HepG2 (cell line): ENCODE measurements around the gene TBC1D19. TPM values are rescaled to one million over a fixed set of nuclear protein-coding genes. Genes with fewer than 3 reads are reported as not detected.

Source experiments
- ATAC-seq: fragments of 200-7000 bp; cut with Tn5 transposase; 3 replicates; pipeline ENCODE4 v1.9.1; 2020; ENCODE audit warnings: mild to moderate bottlenecking, moderate library complexity
- BruUV-seq: library from RNA; stranded (reverse); fragments of 400-500 nt; replicated peaks from 2 replicates; lab custom pipeline; 2021; lab: Mats Ljungman, UMichigan
- CTCF ChIA-PET: fragments of 300-600 bp; formaldehyde crosslinking; extraction: SDS; loops from one replicate; lab custom pipeline; 2021; ENCODE audit warnings: low total read pairs, inconsistent platforms, low intra/inter-chr PET ratio; lab: Yijun Ruan, JAX
- POLR2A ChIA-PET: fragments of 350-600 bp; sonication (Branson Sonifier 250); formaldehyde crosslinking; loops from one replicate; lab custom pipeline; 2020; ENCODE audit warnings: antibody characterized with exemption, inconsistent platforms; lab: Yijun Ruan, JAX
- DNase-seq: peaks from one replicate; pipeline ENCODE4 v3.0.0-alpha.2; 2015; ENCODE audit warnings: low spot score
- FAIRE-seq: peaks from 3 replicates; lab custom pipeline; 2011; peaks lifted over from hg19 to GRCh38; lab: Jason Lieb, UNC
- H2AFZ ChIP-seq: one replicate; pipeline ENCODE4 v1.6.1; 2011; ENCODE audit warnings: low read length, inconsistent platforms
- H3K27ac ChIP-seq: fragments of 300-600 bp; 3 replicates; pipeline ENCODE4 v1.8.0; 2011; ENCODE audit warnings: mixed run types, mild to moderate bottlenecking, mixed read lengths, low read length, inconsistent platforms; ENCODE audit not compliant: insufficient read depth; ENCODE audit errors: extremely low read length
- H3K27me3 ChIP-seq, 2 experiments: fragments of 200-600 bp in 1 of 2; 2 replicates in 1 of 2; 3 replicates in 1 of 2; pipeline versions ENCODE4 v1.6.0 to v1.8.0; 2011; ENCODE audit warnings: low read length in 2 of 2, mild to moderate bottlenecking in 2 of 2, moderate library complexity in 2 of 2, inconsistent platforms in 1 of 2; ENCODE audit not compliant: insufficient read depth in 2 of 2, control insufficient read depth in 1 of 2
- H3K36me3 ChIP-seq, 2 experiments: fragments of 200-600 bp in 1 of 2; replicated peaks in 1 of 2; 2 replicates in 1 of 2; 3 replicates in 1 of 2; pipeline versions ENCODE4 v1.5.1 to v1.8.0; 2011; ENCODE audit warnings: low read length in 2 of 2, inconsistent platforms in 1 of 2; ENCODE audit not compliant: insufficient read depth in 2 of 2, control insufficient read depth in 1 of 2
- H3K4me1 ChIP-seq: 2 replicates; pipeline ENCODE4 v1.5.1; 2012; ENCODE audit warnings: low read length, inconsistent platforms; ENCODE audit not compliant: insufficient read depth
- H3K4me2 ChIP-seq: 2 replicates; pipeline ENCODE4 v1.6.0; 2011; ENCODE audit warnings: low read depth, low read length, inconsistent platforms
- H3K4me3 ChIP-seq, 3 experiments: fragments of 200-600 bp in 1 of 3; sonication (generic), shearing (Covaris generic) in 1 of 3; replicated peaks in 1 of 3; 2 replicates each; pipeline ENCODE4 v1.5.1; 2011 to 2016; ENCODE audit warnings: low read length in 3 of 3, inconsistent platforms in 2 of 3, low read depth in 2 of 3, mild to moderate bottlenecking in 2 of 3, control low read depth in 1 of 3, mixed read lengths in 1 of 3; ENCODE audit not compliant: insufficient read depth in 1 of 3
- H3K79me2 ChIP-seq: one replicate; pipeline ENCODE4 v1.6.1; 2011; ENCODE audit warnings: low read length, inconsistent platforms; ENCODE audit not compliant: insufficient read depth
- H3K9ac ChIP-seq: 2 replicates; pipeline ENCODE4 v1.6.0; 2011; ENCODE audit warnings: mild to moderate bottlenecking, low read depth, low read length, inconsistent platforms; ENCODE audit not compliant: insufficient read depth
- H3K9me3 ChIP-seq: 2 replicates; pipeline ENCODE4 v1.5.1; 2012; ENCODE audit warnings: mild to moderate bottlenecking, low read length
- H4K20me1 ChIP-seq: 2 replicates; pipeline ENCODE4 v1.6.0; 2011; ENCODE audit warnings: inconsistent platforms, mild to moderate bottlenecking, low read length, moderate library complexity; ENCODE audit not compliant: insufficient read depth
- FOXP1 ChIP-seq, 2 experiments: fragments of 450-650 bp in 1 of 2; IDR thresholded peaks; 2 replicates each; pipeline ENCODE4 v1.6.1; 2017 to 2018; ENCODE audit warnings: antibody characterized with exemption in 1 of 2
- KAT8 ChIP-seq: IDR thresholded peaks from 2 replicates; pipeline ENCODE4 v1.6.1; 2016; ENCODE audit warnings: missing genetic modification reagents, missing compliant biosample characterization
- MAFK ChIP-seq, 2 experiments: IDR thresholded peaks in 1 of 2; conservative IDR thresholded peaks in 1 of 2; 2 replicates each; pipeline ENCODE4 v1.6.1; 2011; ENCODE audit warnings: improper control_type of control experiment in 2 of 2, low read length in 2 of 2
- NKX3-1 ChIP-seq: sonication (generic); formaldehyde crosslinking; IDR thresholded peaks from 2 replicates; pipeline ENCODE4 v1.5.0; 2020; ENCODE audit warnings: missing genetic modification reagents
- PAF1 ChIP-seq: IDR thresholded peaks from 2 replicates; pipeline ENCODE4 v1.6.1; 2016; ENCODE audit warnings: missing genetic modification reagents, missing compliant biosample characterization
- RAD51 ChIP-seq: fragments of 450-650 bp; IDR thresholded peaks from 2 replicates; pipeline ENCODE4 v1.6.1; 2016; ENCODE audit warnings: borderline replicate concordance
- RFXANK ChIP-seq: IDR thresholded peaks from 2 replicates; pipeline ENCODE4 v1.6.1; 2016
- SOX13 ChIP-seq, 3 experiments: fragments of 450-650 bp in 1 of 3; sonication (generic) in 1 of 3; formaldehyde crosslinking in 1 of 3; IDR thresholded peaks in 2 of 3; conservative IDR thresholded peaks in 1 of 3; 2 replicates each; pipeline versions ENCODE4 v1.5.0 to v1.6.1; 2016 to 2020; ENCODE audit warnings: antibody characterized with exemption in 1 of 3, mild to moderate bottlenecking in 1 of 3, missing compliant biosample characterization in 1 of 3, missing genetic modification reagents in 1 of 3, moderate library complexity in 1 of 3
- SYNCRIP ChIP-seq: fragments of 200-400 bp; formaldehyde crosslinking; IDR thresholded peaks from 2 replicates; pipeline ENCODE4 v1.6.1; 2018; ENCODE audit warnings: mild to moderate bottlenecking, low read depth, low read length; ENCODE audit not compliant: insufficient read depth
- TGIF2 ChIP-seq: IDR thresholded peaks from 2 replicates; pipeline ENCODE4 v1.6.1; 2016; ENCODE audit warnings: control low read depth, missing compliant biosample characterization
- ZFP36L2 ChIP-seq: sonication (generic); formaldehyde crosslinking; IDR thresholded peaks from 2 replicates; pipeline ENCODE4 v1.4.0; 2020; ENCODE audit warnings: missing genetic modification reagents
- ZNF143 ChIP-seq: sonication (generic); formaldehyde crosslinking; IDR thresholded peaks from 2 replicates; pipeline ENCODE4 v1.4.0; 2020; ENCODE audit warnings: missing genetic modification reagents
- ZNF484 ChIP-seq: sonication (generic); formaldehyde crosslinking; IDR thresholded peaks from 2 replicates; pipeline ENCODE4 v1.5.1; 2020; ENCODE audit warnings: mild to moderate bottlenecking, low read depth, missing genetic modification reagents, borderline replicate concordance
- ZNF629 ChIP-seq: sonication (generic); formaldehyde crosslinking; conservative IDR thresholded peaks from 2 replicates; pipeline ENCODE4 v1.5.0; 2020; ENCODE audit warnings: missing genetic modification reagents
- ZNF777 ChIP-seq: sonication (generic); formaldehyde crosslinking; IDR thresholded peaks from 2 replicates; pipeline ENCODE4 v1.4.0; 2020; ENCODE audit warnings: missing genetic modification reagents
- WGBS: methylation state at CpG from one replicate; pipeline ENCODE4 v1.1.6; 2017; ENCODE audit warnings: low lambda C conversion rate; 5-methylcytosine and 5-hydroxymethylcytosine counted together
- in situ Hi-C: cut with HindIII; loops from 2 replicates; pipeline ENCODE4 v1.10.0; 2017; ENCODE audit warnings: low pct_unique_long_range_greater_than_20kb; ENCODE audit not compliant: extremely low pct_ligation_motif_present
- intact Hi-C: fragments of 100-400 bp; cut with micrococcal nuclease; formaldehyde crosslinking; loops from one replicate; pipeline ENCODE4 v1.10.0; 2022; ENCODE audit not compliant: unreplicated experiment
- polyA plus RNA-seq, 8 experiments: library from polyadenylated mRNA; depleted of rRNA in 3 of 8; stranded (reverse) in 7 of 8; unstranded in 1 of 8; fragments of >200 nt; fragmentation: Illumina TruSeq in 4 of 8; extraction: Trizol in 4 of 8; gene quantifications; 2 replicates each; pipeline versions ENCODE4 v1.2.1 to v1.2.3, GENCODE V29; 2011 to 2016; ENCODE audit warnings: low read depth in 4 of 8, missing spikeins in 1 of 8, mixed read lengths in 1 of 8; ENCODE audit not compliant: insufficient read depth in 1 of 8
- total RNA-seq, 5 experiments: library from RNA; depleted of rRNA; stranded (reverse); fragments of >200 nt; fragmentation: Illumina TruSeq; extraction: Trizol; gene quantifications; 2 replicates each; pipeline ENCODE4 v1.2.3, GENCODE V29; 2016; ENCODE audit warnings: low read depth in 1 of 5
- TF ChIP-seq, protein P1 (sequence below): sonication (generic); formaldehyde crosslinking; IDR thresholded peaks from 2 replicates; pipeline ENCODE4 v1.4.0; 2020; ENCODE audit warnings: missing genetic modification reagents
- TF ChIP-seq, protein P2 (sequence below), 2 experiments: sonication (generic) in 1 of 2; formaldehyde crosslinking in 1 of 2; IDR thresholded peaks; 2 replicates each; pipeline versions ENCODE4 v1.5.1 to v1.6.1; 2011 to 2020; ENCODE audit warnings: borderline replicate concordance in 1 of 2, low read depth in 1 of 2, low read length in 1 of 2, mild to moderate bottlenecking in 1 of 2, missing genetic modification reagents in 1 of 2, moderate library complexity in 1 of 2

TBC1D19 gene
- total and polyA plus RNA-seq, 2 of the 13 experiments (the other 11 are each of a cell fraction or from before 2014, with no cell fraction given): 1.6 to 3.5 TPM

DNA sequence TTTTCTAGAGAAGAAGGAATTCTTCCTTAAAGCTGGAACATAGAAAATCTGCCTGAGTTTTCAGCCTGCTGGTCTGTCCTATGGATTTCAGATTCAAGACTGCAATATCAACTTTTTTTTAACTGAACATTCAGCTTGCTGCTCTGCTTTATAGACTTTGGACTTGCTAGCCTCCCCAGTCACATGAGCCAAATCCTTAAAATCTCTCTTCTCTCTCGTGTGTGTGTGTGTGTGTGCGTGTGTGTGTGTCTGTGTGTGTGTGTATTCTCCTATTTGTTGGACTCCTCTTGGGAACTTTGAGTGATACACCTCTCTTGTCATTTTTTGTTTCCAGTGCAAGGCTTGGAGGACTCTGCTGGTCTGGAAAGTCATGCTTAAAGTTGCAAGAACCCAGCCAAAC lies 6.8 kb upstream of the TBC1D19 start (continued):
- TF ChIP-seq SYNCRIP (no peak), ZNF629 (CRISPR knock-in tag) (no peak), TGIF2 (no peak), MAFK (conservative IDR thresholded peaks at IDR 0.05 in 1 of 2, IDR thresholded peaks at IDR 0.05 in 1 of 2; ENCODE audit: low read length in 2 of 2) (no peak), RFXANK (CRISPR knock-in tag) (no peak)
- TF ChIP-seq, protein P1, sequence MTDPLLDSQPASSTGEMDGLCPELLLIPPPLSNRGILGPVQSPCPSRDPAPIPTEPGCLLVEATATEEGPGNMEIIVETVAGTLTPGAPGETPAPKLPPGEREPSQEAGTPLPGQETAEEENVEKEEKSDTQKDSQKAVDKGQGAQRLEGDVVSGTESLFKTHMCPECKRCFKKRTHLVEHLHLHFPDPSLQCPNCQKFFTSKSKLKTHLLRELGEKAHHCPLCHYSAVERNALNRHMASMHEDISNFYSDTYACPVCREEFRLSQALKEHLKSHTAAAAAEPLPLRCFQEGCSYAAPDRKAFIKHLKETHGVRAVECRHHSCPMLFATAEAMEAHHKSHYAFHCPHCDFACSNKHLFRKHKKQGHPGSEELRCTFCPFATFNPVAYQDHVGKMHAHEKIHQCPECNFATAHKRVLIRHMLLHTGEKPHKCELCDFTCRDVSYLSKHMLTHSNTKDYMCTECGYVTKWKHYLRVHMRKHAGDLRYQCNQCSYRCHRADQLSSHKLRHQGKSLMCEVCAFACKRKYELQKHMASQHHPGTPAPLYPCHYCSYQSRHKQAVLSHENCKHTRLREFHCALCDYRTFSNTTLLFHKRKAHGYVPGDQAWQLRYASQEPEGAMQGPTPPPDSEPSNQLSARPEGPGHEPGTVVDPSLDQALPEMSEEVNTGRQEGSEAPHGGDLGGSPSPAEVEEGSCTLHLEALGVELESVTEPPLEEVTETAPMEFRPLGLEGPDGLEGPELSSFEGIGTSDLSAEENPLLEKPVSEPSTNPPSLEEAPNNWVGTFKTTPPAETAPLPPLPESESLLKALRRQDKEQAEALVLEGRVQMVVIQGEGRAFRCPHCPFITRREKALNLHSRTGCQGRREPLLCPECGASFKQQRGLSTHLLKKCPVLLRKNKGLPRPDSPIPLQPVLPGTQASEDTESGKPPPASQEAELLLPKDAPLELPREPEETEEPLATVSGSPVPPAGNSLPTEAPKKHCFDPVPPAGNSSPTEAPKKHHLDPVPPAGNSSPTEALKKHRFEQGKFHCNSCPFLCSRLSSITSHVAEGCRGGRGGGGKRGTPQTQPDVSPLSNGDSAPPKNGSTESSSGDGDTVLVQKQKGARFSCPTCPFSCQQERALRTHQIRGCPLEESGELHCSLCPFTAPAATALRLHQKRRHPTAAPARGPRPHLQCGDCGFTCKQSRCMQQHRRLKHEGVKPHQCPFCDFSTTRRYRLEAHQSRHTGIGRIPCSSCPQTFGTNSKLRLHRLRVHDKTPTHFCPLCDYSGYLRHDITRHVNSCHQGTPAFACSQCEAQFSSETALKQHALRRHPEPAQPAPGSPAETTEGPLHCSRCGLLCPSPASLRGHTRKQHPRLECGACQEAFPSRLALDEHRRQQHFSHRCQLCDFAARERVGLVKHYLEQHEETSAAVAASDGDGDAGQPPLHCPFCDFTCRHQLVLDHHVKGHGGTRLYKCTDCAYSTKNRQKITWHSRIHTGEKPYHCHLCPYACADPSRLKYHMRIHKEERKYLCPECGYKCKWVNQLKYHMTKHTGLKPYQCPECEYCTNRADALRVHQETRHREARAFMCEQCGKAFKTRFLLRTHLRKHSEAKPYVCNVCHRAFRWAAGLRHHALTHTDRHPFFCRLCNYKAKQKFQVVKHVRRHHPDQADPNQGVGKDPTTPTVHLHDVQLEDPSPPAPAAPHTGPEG (CRISPR knock-in tag): no peak
- TF ChIP-seq, all 625 proteins: peak for 0

DNA sequence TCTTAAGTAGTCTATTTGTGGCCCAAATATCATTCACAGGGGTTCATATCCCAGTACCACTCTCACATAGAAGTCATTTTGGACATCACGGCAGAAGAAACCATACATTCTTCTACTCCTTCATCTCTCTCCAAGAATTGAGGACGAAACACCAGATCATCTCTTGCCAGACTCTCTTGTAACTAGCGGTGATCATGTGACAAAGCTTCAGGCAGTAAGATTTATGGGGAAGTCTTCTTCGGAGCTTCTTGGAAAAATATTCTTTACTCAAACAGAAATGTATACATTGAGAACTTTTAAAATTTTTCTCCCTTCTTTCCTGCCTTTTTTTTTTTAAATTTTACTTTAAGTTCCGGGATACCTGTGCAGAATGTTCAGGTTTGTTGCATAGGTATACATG lies 4.7 kb upstream of the TBC1D19 start:
- ChIA-PET POLR2A (no interaction called here), CTCF (no interaction called here)
- 52% methylated on average over 5 of the region's 5 CpGs for WGBS
- Histone ChIP-seq H3K36me3 (no peaks in the 10 kb centered on the region), H4K20me1 (no peaks in the 10 kb centered on the region), H2AFZ (no peak overlapping the region), H3K79me2 (no peaks in the 10 kb centered on the region), H3K4me2 (no peak overlapping the region), H3K9me3 (no peaks in the 10 kb centered on the region), H3K27me3 (no peaks in the 10 kb centered on the region), H3K27ac (no peak overlapping the region), H3K9ac (no peak overlapping the region), H3K4me3 (no peak overlapping the region), H3K4me1 (peaks cover 19% of the 10 kb centered on the region)
- in situ Hi-C loops (no loop called here), intact Hi-C loops (no loop called here)
- no peak for DNase-seq
- ATAC-seq: no peak
- BruUV-seq: no TSS peak
- FAIRE-seq: no peak
- TF ChIP-seq NKX3-1 (CRISPR knock-in tag) (no peak), ZNF143 (CRISPR knock-in tag) (no peak), KAT8 (CRISPR knock-in tag) (no peak), ZFP36L2 (CRISPR knock-in tag) (no peak), FOXP1 (IDR thresholded peaks at IDR 0.05) (no peak), FOXP1 (CRISPR knock-in tag; IDR thresholded peaks at IDR 0.05) (no peak), ZNF777 (no peak), PAF1 (CRISPR knock-in tag) (no peak), RAD51 (no peak), ZNF484 (CRISPR knock-in tag) (no peak), SOX13 (IDR thresholded peaks at IDR 0.05) (no peak), SOX13 (CRISPR knock-in tag; conservative IDR thresholded peaks at IDR 0.05 in 1 of 2, IDR thresholded peaks at IDR 0.05 in 1 of 2) (no peak)
- TF ChIP-seq, protein P2, sequence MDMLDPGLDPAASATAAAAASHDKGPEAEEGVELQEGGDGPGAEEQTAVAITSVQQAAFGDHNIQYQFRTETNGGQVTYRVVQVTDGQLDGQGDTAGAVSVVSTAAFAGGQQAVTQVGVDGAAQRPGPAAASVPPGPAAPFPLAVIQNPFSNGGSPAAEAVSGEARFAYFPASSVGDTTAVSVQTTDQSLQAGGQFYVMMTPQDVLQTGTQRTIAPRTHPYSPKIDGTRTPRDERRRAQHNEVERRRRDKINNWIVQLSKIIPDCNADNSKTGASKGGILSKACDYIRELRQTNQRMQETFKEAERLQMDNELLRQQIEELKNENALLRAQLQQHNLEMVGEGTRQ (IDR thresholded peaks at IDR 0.05; ENCODE audit: low read depth, low read length): no peak
- TF ChIP-seq, protein P2 (CRISPR knock-in tag; IDR thresholded peaks at IDR 0.05; ENCODE audit: borderline replicate concordance): no peak
